Tibial artery (tissue), 4 donors: ENCODE data around the gene B3GNT5.

Source experiments
- DNase-seq, 2 donors: peaks; one replicate each; pipeline ENCODE4 v3.0.0-alpha.2; 2019
- H3K27ac ChIP-seq, 2 donors: fragments of 200-600 bp; sonication (generic) in 1 of 2; 1 replicate in 1 of 2; 2 replicates in 1 of 2; pipeline ENCODE4 v1.5.1; 2018 to 2019; ENCODE audit warnings: mild to moderate bottlenecking in 1 of 2
- H3K27me3 ChIP-seq, 2 donors: fragments of 200-600 bp; sonication (generic) in 1 of 2; one replicate each; pipeline versions ENCODE4 v1.5.1 to v1.6.0; 2016 to 2019
- H3K36me3 ChIP-seq, 3 donors: fragments of 200-600 bp; sonication (generic) in 2 of 3; one replicate each; pipeline ENCODE4 v1.5.1; 2016 to 2019; ENCODE audit warnings: mild to moderate bottlenecking in 2 of 3
- H3K4me1 ChIP-seq, 4 donors: fragments of 200-600 bp; sonication (generic) in 2 of 4; 1 replicate in 3 of 4; 2 replicates in 1 of 4; pipeline ENCODE4 v1.5.1; 2016 to 2019
- H3K4me3 ChIP-seq, 2 donors: fragments of 200-600 bp; sonication (generic) in 1 of 2; 1 replicate in 1 of 2; 2 replicates in 1 of 2; pipeline ENCODE4 v1.5.1; 2018 to 2019; ENCODE audit warnings: mild to moderate bottlenecking in 2 of 2
- H3K9me3 ChIP-seq, 3 donors: fragments of 200-600 bp; sonication (generic) in 1 of 3; one replicate each; pipeline ENCODE4 v1.5.1; 2016 to 2019
- intact Hi-C: fragments of 100-400 bp; cut with DNase I; formaldehyde crosslinking; loops from one replicate; pipeline ENCODE4 v1.15.0; 2023; ENCODE audit warnings: low total_unique reads
- TF ChIP-seq, protein P1 (sequence below), 2 experiments: fragments of 200-600 bp in 1 of 2; fragments of 450-650 bp in 1 of 2; IDR thresholded peaks; one replicate each; pipeline ENCODE4 v1.5.1; 2017 to 2019; ENCODE audit warnings: antibody characterized with exemption in 2 of 2, mild to moderate bottlenecking in 1 of 2, moderate library complexity in 1 of 2

Gene B3GNT5, protein sequence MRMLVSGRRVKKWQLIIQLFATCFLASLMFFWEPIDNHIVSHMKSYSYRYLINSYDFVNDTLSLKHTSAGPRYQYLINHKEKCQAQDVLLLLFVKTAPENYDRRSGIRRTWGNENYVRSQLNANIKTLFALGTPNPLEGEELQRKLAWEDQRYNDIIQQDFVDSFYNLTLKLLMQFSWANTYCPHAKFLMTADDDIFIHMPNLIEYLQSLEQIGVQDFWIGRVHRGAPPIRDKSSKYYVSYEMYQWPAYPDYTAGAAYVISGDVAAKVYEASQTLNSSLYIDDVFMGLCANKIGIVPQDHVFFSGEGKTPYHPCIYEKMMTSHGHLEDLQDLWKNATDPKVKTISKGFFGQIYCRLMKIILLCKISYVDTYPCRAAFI

DNA sequence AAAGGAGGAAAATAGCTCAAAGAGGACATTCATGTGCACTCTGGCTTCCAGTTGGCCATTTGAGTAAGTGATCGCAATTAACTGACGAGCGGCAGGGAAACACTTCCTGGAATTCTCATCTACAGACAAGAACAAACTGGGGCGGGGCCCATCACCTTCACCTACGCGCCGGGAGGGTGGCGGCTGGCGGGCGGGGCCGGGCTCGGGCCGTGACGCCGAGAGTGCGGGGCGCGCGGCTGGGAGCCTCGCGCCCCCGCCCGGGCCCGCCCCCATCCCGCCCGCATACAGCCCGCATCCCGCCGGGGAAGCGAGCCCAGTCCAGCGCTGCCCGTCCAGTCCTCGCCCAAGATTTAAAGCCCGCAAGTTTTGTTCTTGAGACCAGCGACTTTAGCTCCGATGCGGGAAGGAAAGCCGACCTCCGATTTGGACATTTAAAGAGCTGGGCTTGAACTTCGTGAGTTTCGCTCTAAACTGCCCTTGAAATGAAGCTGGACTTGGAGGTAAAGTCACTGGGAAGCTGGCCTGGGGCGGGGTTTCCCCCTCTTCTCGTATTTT, at the start of gene B3GNT5:
Gene B3GNT5, plus strand, starts transcription at position 281 of the 555 bp plus-strand sequence. CDS start 16,546 bp downstream, outside the sequence.
- Histone ChIP-seq H3K27me3 (peaks cover 0 to 21% of the 10 kb centered on the region in 2 donors), H3K4me1 (peaks cover 0 to 14% (median 3%) of the 10 kb centered on the region in 4 donors), H3K36me3 (no peaks in the 10 kb centered on the region), H3K9me3 (no peaks in the 10 kb centered on the region), H3K27ac (peak within 1 kb of the TSS; percentile 48 to 65), H3K4me3 (peak within 1 kb of the TSS; percentile 51 to 70)
- DNase-seq: no peak
- TF ChIP-seq, protein P1, sequence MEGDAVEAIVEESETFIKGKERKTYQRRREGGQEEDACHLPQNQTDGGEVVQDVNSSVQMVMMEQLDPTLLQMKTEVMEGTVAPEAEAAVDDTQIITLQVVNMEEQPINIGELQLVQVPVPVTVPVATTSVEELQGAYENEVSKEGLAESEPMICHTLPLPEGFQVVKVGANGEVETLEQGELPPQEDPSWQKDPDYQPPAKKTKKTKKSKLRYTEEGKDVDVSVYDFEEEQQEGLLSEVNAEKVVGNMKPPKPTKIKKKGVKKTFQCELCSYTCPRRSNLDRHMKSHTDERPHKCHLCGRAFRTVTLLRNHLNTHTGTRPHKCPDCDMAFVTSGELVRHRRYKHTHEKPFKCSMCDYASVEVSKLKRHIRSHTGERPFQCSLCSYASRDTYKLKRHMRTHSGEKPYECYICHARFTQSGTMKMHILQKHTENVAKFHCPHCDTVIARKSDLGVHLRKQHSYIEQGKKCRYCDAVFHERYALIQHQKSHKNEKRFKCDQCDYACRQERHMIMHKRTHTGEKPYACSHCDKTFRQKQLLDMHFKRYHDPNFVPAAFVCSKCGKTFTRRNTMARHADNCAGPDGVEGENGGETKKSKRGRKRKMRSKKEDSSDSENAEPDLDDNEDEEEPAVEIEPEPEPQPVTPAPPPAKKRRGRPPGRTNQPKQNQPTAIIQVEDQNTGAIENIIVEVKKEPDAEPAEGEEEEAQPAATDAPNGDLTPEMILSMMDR (IDR thresholded peaks at IDR 0.05): no peak
- intact Hi-C loops: loop anchor here (10.0 kb wide), 1 partner anchor 128 kb away; no protein-coding TSS in a partner anchor

DNA sequence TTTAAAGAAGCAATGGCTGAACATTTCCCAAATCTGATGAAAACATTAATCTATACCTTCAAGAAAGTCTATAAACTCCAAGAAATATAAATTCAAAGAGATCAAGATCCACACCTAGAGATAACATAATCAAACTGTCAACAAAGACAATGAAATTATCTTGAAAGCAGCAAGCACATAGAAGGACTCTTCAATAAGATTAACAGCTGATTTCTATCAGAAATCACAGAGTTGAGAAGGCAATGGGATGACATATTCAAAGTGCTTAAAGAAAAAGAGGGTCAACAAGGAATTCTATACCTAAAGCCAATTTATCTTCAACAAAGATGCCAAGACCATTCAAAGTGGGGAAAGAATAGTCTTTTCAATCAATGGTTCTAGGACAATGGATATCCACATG, 49.4 kb upstream of the B3GNT5 start:
- Histone ChIP-seq H3K36me3 (no peaks in the 10 kb centered on the region), H3K9me3 (peaks cover 0 to 14% (median 0%) of the 10 kb centered on the region in 3 donors), H3K27ac (no peak overlapping the region), H3K4me1 (no peaks in the 10 kb centered on the region), H3K4me3 (no peak overlapping the region), H3K27me3 (no peaks in the 10 kb centered on the region)
- intact Hi-C loops: no loop called here
- no peak for DNase-seq
- TF ChIP-seq, protein P1 (IDR thresholded peaks at IDR 0.05): no peak

DNA sequence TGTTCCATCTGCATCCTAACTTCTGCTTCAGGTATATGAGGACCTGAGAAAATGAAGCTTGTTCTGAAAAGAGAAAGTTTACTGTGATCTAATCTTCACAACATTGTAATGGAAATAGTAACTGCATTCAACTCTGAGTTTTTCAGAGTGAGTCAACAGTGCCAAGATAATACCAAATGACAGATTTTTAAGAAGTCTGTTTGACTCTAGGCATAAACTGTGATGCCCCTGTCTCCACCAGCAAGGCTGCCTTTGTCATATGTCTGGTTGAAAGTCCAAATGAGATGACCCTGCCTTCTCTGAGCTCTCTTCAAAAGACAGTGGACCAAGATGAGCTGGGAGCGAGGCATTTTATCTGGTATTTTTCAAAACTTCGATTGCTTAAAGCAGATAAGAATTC, 44.8 kb upstream of the B3GNT5 start:
- H3K27ac ChIP-seq: no peak overlapping the region
- no peaks in the 10 kb centered on the region for H3K36me3 ChIP-seq
- H3K9me3 ChIP-seq: peaks cover 0 to 9% (median 0%) of the 10 kb centered on the region in 3 donors
- H3K27me3 ChIP-seq: peaks cover 0 to 7% of the 10 kb centered on the region in 2 donors
- TF ChIP-seq, protein P1 (IDR thresholded peaks at IDR 0.05): no peak
- DNase-seq: no peak
- H3K4me3 ChIP-seq: no peak overlapping the region
- intact Hi-C loops: no loop called here
- H3K4me1 ChIP-seq: no peaks in the 10 kb centered on the region

DNA sequence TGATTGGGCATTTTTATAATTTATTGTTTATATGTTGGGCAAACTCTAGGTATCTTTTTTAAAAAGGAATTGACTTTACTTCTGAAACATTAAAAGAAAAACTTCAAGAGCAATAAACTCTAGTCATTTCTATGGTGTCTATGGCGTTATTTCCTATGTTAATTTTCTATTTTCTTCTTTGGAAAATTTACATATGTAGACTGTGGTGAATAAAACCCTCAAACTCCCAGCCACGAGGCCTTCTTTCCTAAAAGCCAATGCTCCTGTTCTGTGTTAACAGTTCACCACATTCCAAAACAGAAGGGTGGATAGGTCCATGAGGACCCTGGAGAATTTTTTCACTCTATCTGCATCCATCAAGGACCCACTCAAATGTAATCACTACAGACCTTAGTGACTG, 44.3 kb upstream of the B3GNT5 start:
- Histone ChIP-seq H3K4me3 (no peak overlapping the region), H3K9me3 (peaks cover 0 to 5% (median 0%) of the 10 kb centered on the region in 3 donors), H3K27ac (no peak overlapping the region), H3K4me1 (no peaks in the 10 kb centered on the region), H3K36me3 (no peaks in the 10 kb centered on the region), H3K27me3 (peaks cover 0 to 7% of the 10 kb centered on the region in 2 donors)
- TF ChIP-seq, protein P1 (IDR thresholded peaks at IDR 0.05): no peak
- intact Hi-C loops: no loop called here
- DNase-seq: no peak

DNA sequence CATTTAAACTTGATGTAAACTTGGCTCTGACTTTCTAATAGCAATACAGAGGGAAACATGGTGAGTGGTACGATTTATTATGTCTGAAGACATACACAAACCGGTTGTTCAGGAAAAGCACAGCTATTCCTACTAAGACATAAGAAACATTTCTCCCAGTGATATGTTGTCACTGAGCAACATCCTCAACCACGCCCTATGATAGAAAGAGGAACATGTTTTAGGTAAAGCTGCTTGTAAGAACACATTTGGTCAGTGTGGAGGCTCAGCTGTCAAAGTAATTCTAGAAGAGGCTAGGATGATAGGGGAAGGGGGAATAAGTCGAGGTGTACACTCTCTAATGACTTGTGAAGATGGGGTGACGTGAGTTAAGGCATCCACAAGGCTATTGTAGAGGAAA, 42.7 kb upstream of the B3GNT5 start:
- no peak overlapping the region for H3K27ac ChIP-seq
- intact Hi-C loops: no loop called here
- H3K36me3 ChIP-seq: no peaks in the 10 kb centered on the region
- H3K4me3 ChIP-seq: no peak overlapping the region
- H3K27me3 ChIP-seq: peaks cover 0 to 7% of the 10 kb centered on the region in 2 donors
- DNase-seq: no peak
- TF ChIP-seq, protein P1 (IDR thresholded peaks at IDR 0.05): no peak
- H3K9me3 ChIP-seq: no peaks in the 10 kb centered on the region
- no peaks in the 10 kb centered on the region for H3K4me1 ChIP-seq
